HG02642 (cell line): Measurements from ENCODE around the gene TSGA10IP.

Source experiments
- ATAC-seq: cut with Tn5 transposase; IDR thresholded peaks from one replicate; pipeline ENCODE4 v1.9.1; 2021; ENCODE audit warnings: mild to moderate bottlenecking; ENCODE audit not compliant: unreplicated experiment, poor library complexity

The TSGA10IP gene

GRCh38 chr11:66002648-66003225, 57.5 kb downstream of the TSGA10IP start:
- ATAC-seq, result peak; percentile 56

DNA sequence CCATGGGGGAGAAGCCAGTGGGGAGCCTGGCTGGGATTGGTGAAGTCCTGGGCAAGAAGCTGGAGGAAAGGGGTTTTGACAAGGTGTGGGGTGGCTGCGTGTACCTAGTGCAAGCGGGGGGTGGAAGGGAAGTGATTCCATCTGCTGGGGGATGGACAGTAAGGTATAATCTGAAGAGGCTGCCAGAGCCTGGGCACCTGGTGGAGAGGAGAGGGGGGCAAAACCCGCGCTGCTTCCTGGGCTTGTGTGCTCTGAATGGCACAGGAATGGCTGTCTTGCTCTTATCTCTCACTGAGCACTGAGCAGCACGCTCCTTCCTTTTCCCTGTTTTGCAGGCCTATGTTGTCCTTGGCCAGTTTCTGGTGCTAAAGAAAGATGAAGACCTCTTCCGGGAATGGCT, 58.0 kb downstream of the TSGA10IP start:
- ATAC-seq, result no peak

- ATAC-seq, result no peak
Measured at GRCh38 chr11:66004186-66004585, 58.9 kb downstream of the TSGA10IP start.

DNA sequence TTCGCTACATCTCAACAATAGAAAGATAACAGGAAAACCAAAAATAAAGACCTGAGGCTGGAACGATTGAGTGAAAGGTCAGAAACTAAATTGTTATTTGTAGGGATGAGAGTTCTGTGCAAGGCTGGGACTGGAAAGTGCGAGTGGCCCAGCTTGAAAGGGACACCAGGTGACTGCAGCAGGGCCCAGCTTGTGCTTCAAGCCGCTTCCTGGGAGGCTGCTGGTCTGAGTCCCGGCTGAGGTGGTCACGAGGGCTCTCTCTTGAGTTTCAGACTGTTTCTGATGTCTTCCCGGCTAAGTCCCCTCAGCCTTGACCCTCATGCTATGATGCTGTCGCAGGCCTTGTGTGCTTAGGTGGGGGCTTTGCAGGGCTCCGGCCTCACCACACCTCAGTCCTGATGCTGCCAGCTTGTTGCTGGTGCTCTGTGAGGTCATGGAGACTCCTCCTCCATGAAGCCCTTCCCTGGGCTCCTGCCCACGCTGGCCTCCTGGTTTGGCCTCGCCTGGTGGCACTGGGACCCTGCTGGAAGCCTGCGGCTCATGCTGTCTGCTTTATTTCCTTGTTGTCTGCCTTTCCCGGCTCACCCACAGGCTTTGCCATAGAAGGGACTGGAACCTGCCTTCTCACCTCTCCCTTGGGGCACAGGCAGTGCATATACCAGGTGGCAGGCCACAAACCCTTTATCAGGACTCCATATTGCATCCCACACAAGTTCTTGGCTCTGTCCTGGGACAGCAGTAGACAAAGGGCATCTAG, 61.0 kb downstream of the TSGA10IP start:
- ATAC-seq, result no peak

- no peak for ATAC-seq
Measured at GRCh38 chr11:66006891-66007176, 61.6 kb downstream of the TSGA10IP start.

GRCh38 chr11:66007201-66007634, 61.9 kb downstream of the TSGA10IP start:
- no peak for ATAC-seq

- ATAC-seq, result no peak
Measured at GRCh38 chr11:66008095-66008467, 62.8 kb downstream of the TSGA10IP start.

- ATAC-seq, result no peak
Measured at GRCh38 chr11:66008468-66009101, 63.3 kb downstream of the TSGA10IP start.
